Measurements from ENCODE around the gene KRT6B.
A peak's percentile ranks its signal among the peaks of the same experiment; 100 is the strongest.
"Not testable (repeated sequence)": the region's sequence is repeated elsewhere in the genome, so short reads cannot be mapped to it uniquely, and the experiment has no call there.

KRT6B gene

DNA sequence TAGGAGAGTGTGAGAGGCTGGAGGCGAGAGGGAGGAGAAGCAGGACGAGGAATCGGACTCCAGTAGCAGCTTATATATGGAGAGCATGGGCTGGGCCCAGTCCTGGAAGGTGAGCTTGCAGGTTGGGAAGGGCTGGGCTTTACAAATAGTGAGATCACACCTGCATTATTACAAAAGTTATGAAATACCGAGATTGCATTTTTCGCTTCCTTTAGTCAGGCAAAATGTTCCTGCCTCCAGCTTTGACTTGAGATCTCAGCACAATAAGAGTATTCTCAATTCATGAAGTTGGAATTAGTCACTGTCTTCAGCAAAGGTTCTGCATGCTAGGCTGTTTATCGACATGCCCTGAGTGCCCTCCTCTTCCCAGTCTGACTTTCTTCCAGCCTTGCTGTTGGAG, at the start of gene KRT6B:
KRT6B (minus strand) TSS at position 46 of the 400 bp plus-strand sequence. CDS start 68 bp downstream, outside the sequence.
- Histone ChIP-seq H3K4me1 (ENCODE audit: control insufficient read depth, low read depth, low read length) (peaks cover 9% of the 10 kb centered on the region), H3K9me3 (ENCODE audit: control insufficient read depth, low read depth, low read length) (no peaks in the 10 kb centered on the region), H3K36me3 (ENCODE audit: control insufficient read depth, low read depth, low read length) (no peaks in the 10 kb centered on the region), H3K27me3 (ENCODE audit: control insufficient read depth, insufficient read depth, low read length) (no peaks in the 10 kb centered on the region), H3K9ac (ENCODE audit: low read length) (no peak within 1 kb of the TSS), H3K4me3 (ENCODE audit: low read length) (no peak within 1 kb of the TSS), H3K27ac (ENCODE audit: low read length) (no peak within 1 kb of the TSS)

DNA sequence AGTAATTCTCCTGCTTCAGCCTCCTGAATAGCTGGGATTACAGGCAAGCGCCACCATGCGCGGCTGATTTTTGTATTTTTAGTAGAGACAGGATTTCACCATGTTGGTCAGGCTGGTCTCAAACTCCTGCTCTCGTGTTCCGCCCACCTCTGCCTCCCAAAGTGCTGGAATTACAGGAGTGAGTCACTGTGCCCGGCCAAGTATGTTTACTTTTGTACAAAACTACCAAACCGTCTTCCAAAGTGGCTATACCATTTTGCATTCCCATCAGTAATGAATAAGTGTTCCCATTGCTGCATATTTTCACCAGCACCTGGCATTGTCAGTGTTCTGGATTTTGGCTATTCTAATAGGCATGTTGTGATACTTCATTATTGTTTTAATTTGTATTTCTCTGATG, 49.5 kb upstream of the KRT6B start:
- Histone ChIP-seq H3K27me3 (ENCODE audit: control insufficient read depth, insufficient read depth, low read length) (no peaks in the 10 kb centered on the region), H3K36me3 (ENCODE audit: control insufficient read depth, low read depth, low read length) (no peaks in the 10 kb centered on the region), H3K9ac (ENCODE audit: low read length) (no peak overlapping the region), H3K4me1 (ENCODE audit: control insufficient read depth, low read depth, low read length) (no peaks in the 10 kb centered on the region), H3K9me3 (ENCODE audit: control insufficient read depth, low read depth, low read length) (no peaks in the 10 kb centered on the region), H3K4me3 (ENCODE audit: low read length) (no peak overlapping the region), H3K27ac (ENCODE audit: low read length) (no peak overlapping the region)

DNA sequence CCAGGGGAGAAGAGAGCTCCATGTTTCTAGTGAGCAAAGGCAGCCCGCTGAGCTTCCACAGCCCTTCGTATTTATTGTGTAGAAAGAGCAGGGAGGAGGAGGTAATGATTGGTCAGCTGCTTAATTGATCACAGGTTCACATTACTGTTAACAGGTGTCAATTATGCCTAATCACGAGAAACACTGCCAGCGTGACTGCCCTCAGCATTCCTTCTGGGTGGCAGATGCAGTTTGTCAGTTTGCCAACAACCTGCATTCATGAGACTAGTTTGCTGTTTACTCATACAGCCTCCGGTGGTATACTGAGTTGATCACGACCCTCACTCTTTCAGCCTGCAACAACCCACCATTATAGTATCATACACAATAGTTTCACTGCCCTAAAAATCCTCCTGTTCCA, 48.6 kb upstream of the KRT6B start:
- not testable (repeated sequence) for H3K27ac ChIP-seq (ENCODE audit: low read length); H3K9me3 ChIP-seq (ENCODE audit: control insufficient read depth, low read depth, low read length); H3K9ac ChIP-seq (ENCODE audit: low read length); H3K4me1 ChIP-seq (ENCODE audit: control insufficient read depth, low read depth, low read length); H3K36me3 ChIP-seq (ENCODE audit: control insufficient read depth, low read depth, low read length); H3K4me3 ChIP-seq (ENCODE audit: low read length); H3K27me3 ChIP-seq (ENCODE audit: control insufficient read depth, insufficient read depth, low read length)

GRCh38 chr12:52499806-52500560, 48.0 kb upstream of the KRT6B start:
- Histone ChIP-seq H3K9ac (ENCODE audit: low read length) (no peak overlapping the region), H3K27me3 (ENCODE audit: control insufficient read depth, insufficient read depth, low read length) (no peaks in the 10 kb centered on the region), H3K36me3 (ENCODE audit: control insufficient read depth, low read depth, low read length) (no peaks in the 10 kb centered on the region), H3K9me3 (ENCODE audit: control insufficient read depth, low read depth, low read length) (no peaks in the 10 kb centered on the region), H3K4me1 (ENCODE audit: control insufficient read depth, low read depth, low read length) (peaks cover 15% of the 10 kb centered on the region), H3K4me3 (ENCODE audit: low read length) (no peak overlapping the region), H3K27ac (ENCODE audit: low read length) (no peak overlapping the region)

DNA sequence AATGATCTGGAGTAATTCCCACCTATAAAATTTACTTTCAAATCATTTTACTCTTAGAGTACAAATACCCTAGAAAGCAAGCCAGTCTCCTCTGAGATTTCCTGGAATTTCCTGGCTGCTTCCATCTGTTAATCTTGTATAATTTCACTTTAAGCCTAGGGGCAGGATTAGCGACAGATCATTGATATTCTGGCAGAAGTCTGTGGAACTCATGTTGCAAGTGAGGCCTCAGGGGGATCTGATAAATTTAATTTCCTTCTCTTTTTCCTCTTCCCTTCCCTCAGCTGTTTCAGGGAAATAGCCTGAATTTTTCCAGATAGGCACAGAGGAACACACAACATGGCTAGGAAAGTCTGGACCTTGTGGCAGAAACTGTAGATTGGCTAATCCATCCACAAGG, 47.0 kb upstream of the KRT6B start:
- Histone ChIP-seq H3K4me1 (ENCODE audit: control insufficient read depth, low read depth, low read length) (peaks cover 20% of the 10 kb centered on the region), H3K27me3 (ENCODE audit: control insufficient read depth, insufficient read depth, low read length) (no peaks in the 10 kb centered on the region), H3K4me3 (ENCODE audit: low read length) (no peak overlapping the region), H3K36me3 (ENCODE audit: control insufficient read depth, low read depth, low read length) (no peaks in the 10 kb centered on the region), H3K9ac (ENCODE audit: low read length) (no peak overlapping the region), H3K27ac (ENCODE audit: low read length) (no peak overlapping the region), H3K9me3 (ENCODE audit: control insufficient read depth, low read depth, low read length) (no peaks in the 10 kb centered on the region)

GRCh38 chr12:52497975-52498374, 46.0 kb upstream of the KRT6B start:
- Histone ChIP-seq H3K4me3 (ENCODE audit: low read length) (no peak overlapping the region), H3K4me1 (ENCODE audit: control insufficient read depth, low read depth, low read length) (peaks cover 20% of the 10 kb centered on the region), H3K27me3 (ENCODE audit: control insufficient read depth, insufficient read depth, low read length) (no peaks in the 10 kb centered on the region), H3K27ac (ENCODE audit: low read length) (no peak overlapping the region), H3K9me3 (ENCODE audit: control insufficient read depth, low read depth, low read length) (no peaks in the 10 kb centered on the region), H3K9ac (ENCODE audit: low read length) (no peak overlapping the region), H3K36me3 (ENCODE audit: control insufficient read depth, low read depth, low read length) (no peaks in the 10 kb centered on the region)

GRCh38 chr12:52496590-52497071, 44.7 kb upstream of the KRT6B start:
- H3K9me3 ChIP-seq (ENCODE audit: control insufficient read depth, low read depth, low read length): no peaks in the 10 kb centered on the region
- no peaks in the 10 kb centered on the region for H3K27me3 ChIP-seq (ENCODE audit: control insufficient read depth, insufficient read depth, low read length)
- H3K36me3 ChIP-seq (ENCODE audit: control insufficient read depth, low read depth, low read length): no peaks in the 10 kb centered on the region
- no peak overlapping the region for H3K27ac ChIP-seq (ENCODE audit: low read length)
- H3K4me3 ChIP-seq (ENCODE audit: low read length): no peak overlapping the region
- no peak overlapping the region for H3K9ac ChIP-seq (ENCODE audit: low read length)
- peaks cover 20% of the 10 kb centered on the region for H3K4me1 ChIP-seq (ENCODE audit: control insufficient read depth, low read depth, low read length)

- Histone ChIP-seq H3K27ac (ENCODE audit: low read length) (no peak overlapping the region), H3K27me3 (ENCODE audit: control insufficient read depth, insufficient read depth, low read length) (no peaks in the 10 kb centered on the region), H3K4me1 (ENCODE audit: control insufficient read depth, low read depth, low read length) (peaks cover 20% of the 10 kb centered on the region), H3K9me3 (ENCODE audit: control insufficient read depth, low read depth, low read length) (no peaks in the 10 kb centered on the region), H3K36me3 (ENCODE audit: control insufficient read depth, low read depth, low read length) (no peaks in the 10 kb centered on the region), H3K9ac (ENCODE audit: low read length) (no peak overlapping the region), H3K4me3 (ENCODE audit: low read length) (peak overlapping the region; percentile 13)
Observed at GRCh38 chr12:52496054-52496453, 44.1 kb upstream of the KRT6B start.

- Histone ChIP-seq H3K27ac (ENCODE audit: low read length) (no peak overlapping the region), H3K9ac (ENCODE audit: low read length) (no peak overlapping the region)
Observed at GRCh38 chr12:52495389-52495788, 43.4 kb upstream of the KRT6B start.

DNA sequence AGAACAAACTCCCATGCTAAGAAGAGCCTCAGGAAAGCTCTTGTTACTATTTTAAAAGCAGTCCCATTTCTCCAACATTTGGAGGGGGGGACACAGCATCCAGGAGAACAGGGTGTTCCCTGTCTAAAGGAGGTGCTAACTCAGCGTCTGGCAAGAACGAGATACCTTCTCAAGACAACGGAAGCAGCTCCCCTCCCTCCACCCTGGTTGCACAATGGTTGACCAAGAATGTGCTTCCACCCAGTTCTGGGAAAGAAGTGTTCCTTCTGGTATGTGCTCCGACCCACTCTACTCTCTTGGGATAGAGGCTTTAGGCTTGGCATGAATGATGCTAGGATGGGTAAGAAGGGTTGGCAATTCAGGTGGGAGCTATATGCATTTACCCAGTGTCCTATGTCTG, 42.6 kb upstream of the KRT6B start:
- H3K27me3 ChIP-seq (ENCODE audit: control insufficient read depth, insufficient read depth, low read length): no peaks in the 10 kb centered on the region
- no peaks in the 10 kb centered on the region for H3K9me3 ChIP-seq (ENCODE audit: control insufficient read depth, low read depth, low read length)
- H3K36me3 ChIP-seq (ENCODE audit: control insufficient read depth, low read depth, low read length): no peaks in the 10 kb centered on the region
- no peak overlapping the region for H3K27ac ChIP-seq (ENCODE audit: low read length)
- H3K4me1 ChIP-seq (ENCODE audit: control insufficient read depth, low read depth, low read length): peaks cover 20% of the 10 kb centered on the region
- no peak overlapping the region for H3K9ac ChIP-seq (ENCODE audit: low read length)
- H3K4me3 ChIP-seq (ENCODE audit: low read length): no peak overlapping the region

More at GRCh38 chr12:52495389-52495788, 43.4 kb upstream of the KRT6B start:
- H3K9me3 ChIP-seq (ENCODE audit: control insufficient read depth, low read depth, low read length): no peaks in the 10 kb centered on the region
- H3K4me1 ChIP-seq (ENCODE audit: control insufficient read depth, low read depth, low read length): peaks cover 20% of the 10 kb centered on the region
- no peaks in the 10 kb centered on the region for H3K36me3 ChIP-seq (ENCODE audit: control insufficient read depth, low read depth, low read length)
- H3K27me3 ChIP-seq (ENCODE audit: control insufficient read depth, insufficient read depth, low read length): no peaks in the 10 kb centered on the region
- H3K4me3 ChIP-seq (ENCODE audit: low read length): no peak overlapping the region

- Histone ChIP-seq H3K27ac (ENCODE audit: low read length) (no peak overlapping the region), H3K27me3 (ENCODE audit: control insufficient read depth, insufficient read depth, low read length) (no peaks in the 10 kb centered on the region), H3K4me3 (ENCODE audit: low read length) (no peak overlapping the region), H3K4me1 (ENCODE audit: control insufficient read depth, low read depth, low read length) (peaks cover 20% of the 10 kb centered on the region), H3K36me3 (ENCODE audit: control insufficient read depth, low read depth, low read length) (no peaks in the 10 kb centered on the region), H3K9me3 (ENCODE audit: control insufficient read depth, low read depth, low read length) (no peaks in the 10 kb centered on the region), H3K9ac (ENCODE audit: low read length) (no peak overlapping the region)
Observed at GRCh38 chr12:52494100-52494499, 42.2 kb upstream of the KRT6B start.

- Histone ChIP-seq H3K9me3 (ENCODE audit: control insufficient read depth, low read depth, low read length) (no peaks in the 10 kb centered on the region), H3K9ac (ENCODE audit: low read length) (no peak within 1 kb of the TSS), H3K4me1 (ENCODE audit: control insufficient read depth, low read depth, low read length) (peaks cover 20% of the 10 kb centered on the region), H3K27ac (ENCODE audit: low read length) (no peak within 1 kb of the TSS), H3K4me3 (ENCODE audit: low read length) (no peak within 1 kb of the TSS), H3K36me3 (ENCODE audit: control insufficient read depth, low read depth, low read length) (no peaks in the 10 kb centered on the region), H3K27me3 (ENCODE audit: control insufficient read depth, insufficient read depth, low read length) (no peaks in the 10 kb centered on the region)
Observed at GRCh38 chr12:52493172-52493571, 41.2 kb upstream of the KRT6B start, which contains the start of gene KRT6A. Gene KRT6A (minus strand): TSS chr12:52493257. CDS start chr12:52493188, 69 bp downstream.

Measured in iPS-18a (cell line).